Esophagus muscularis mucosa (tissue), 3 donors: ENCODE data around the gene RAI14.

ENCODE experiments used
- POLR2AphosphoS5 ChIP-seq, 2 donors: sonication (generic); formaldehyde crosslinking; IDR thresholded peaks; one replicate each; pipeline ENCODE4 v1.6.1; 2017; ENCODE audit warnings: antibody characterized with exemption in 2 of 2
- TF ChIP-seq, protein P1 (sequence below), 3 experiments: fragments of 200-600 bp in 2 of 3; fragments of 450-650 bp in 1 of 3; sonication (generic) in 2 of 3; IDR thresholded peaks; one replicate each; pipeline ENCODE4 v1.5.1; 2017 to 2019; ENCODE audit warnings: antibody characterized with exemption in 3 of 3, mild to moderate bottlenecking in 2 of 3, moderate library complexity in 1 of 3

DNA sequence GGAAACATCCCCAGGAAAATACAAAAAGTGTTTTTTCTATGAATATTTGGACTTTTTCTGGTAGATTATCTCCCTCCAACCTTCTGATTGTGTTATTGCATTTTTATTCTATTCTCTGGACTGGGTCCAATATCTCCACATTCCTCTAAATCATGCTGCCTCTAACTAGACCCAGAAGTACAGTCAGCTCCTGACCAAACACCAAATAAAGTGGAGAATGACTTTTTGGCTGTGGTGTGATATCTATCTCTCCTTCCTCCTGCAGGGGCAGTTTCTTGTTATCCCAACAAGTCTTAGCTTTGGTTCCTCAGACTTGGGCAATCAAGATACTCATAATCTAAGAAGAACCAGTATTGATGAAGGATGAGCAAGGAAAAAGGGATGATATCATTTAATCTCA is 3.2 kb upstream of the RAI14 start:
- TF ChIP-seq, protein P1, sequence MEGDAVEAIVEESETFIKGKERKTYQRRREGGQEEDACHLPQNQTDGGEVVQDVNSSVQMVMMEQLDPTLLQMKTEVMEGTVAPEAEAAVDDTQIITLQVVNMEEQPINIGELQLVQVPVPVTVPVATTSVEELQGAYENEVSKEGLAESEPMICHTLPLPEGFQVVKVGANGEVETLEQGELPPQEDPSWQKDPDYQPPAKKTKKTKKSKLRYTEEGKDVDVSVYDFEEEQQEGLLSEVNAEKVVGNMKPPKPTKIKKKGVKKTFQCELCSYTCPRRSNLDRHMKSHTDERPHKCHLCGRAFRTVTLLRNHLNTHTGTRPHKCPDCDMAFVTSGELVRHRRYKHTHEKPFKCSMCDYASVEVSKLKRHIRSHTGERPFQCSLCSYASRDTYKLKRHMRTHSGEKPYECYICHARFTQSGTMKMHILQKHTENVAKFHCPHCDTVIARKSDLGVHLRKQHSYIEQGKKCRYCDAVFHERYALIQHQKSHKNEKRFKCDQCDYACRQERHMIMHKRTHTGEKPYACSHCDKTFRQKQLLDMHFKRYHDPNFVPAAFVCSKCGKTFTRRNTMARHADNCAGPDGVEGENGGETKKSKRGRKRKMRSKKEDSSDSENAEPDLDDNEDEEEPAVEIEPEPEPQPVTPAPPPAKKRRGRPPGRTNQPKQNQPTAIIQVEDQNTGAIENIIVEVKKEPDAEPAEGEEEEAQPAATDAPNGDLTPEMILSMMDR (IDR thresholded peaks at IDR 0.05): no peak
- no peak for TF ChIP-seq POLR2AphosphoS5 (IDR thresholded peaks at IDR 0.05)
